Endothelial cell of umbilical vein (primary cell): Measurements from ENCODE around the gene FPGS.

Experiments
- MYC ChIP-seq: IDR thresholded peaks from one replicate; pipeline ENCODE4 v1.6.1; 2011; ENCODE audit warnings: mild to moderate bottlenecking, low read depth, low read length
- POLR2A ChIP-seq: IDR thresholded peaks from 2 replicates; pipeline ENCODE4 v1.6.1; 2012; ENCODE audit warnings: low read depth, mild to moderate bottlenecking, control low read depth, low read length

GRCh38 chr9:127862075-127863011 lies 59.7 kb downstream of the FPGS start:
- TF ChIP-seq POLR2A (no peak), MYC (peak; percentile 82)
